Measurements from ENCODE around the gene SRD5A3. TPM values are rescaled to one million over a fixed set of nuclear protein-coding genes. Genes with fewer than 3 reads are reported as not detected.

Gene SRD5A3
- total and polyA plus RNA-seq, 4 donors: 5.2 to 18.2 (median 9.5) TPM

GRCh38 chr4:55308071-55308470, 38.0 kb upstream of the SRD5A3 start:
- Histone ChIP-seq H3K9ac (ENCODE audit: low read depth in 1 of 2, low read length in 2 of 2) (no peak overlapping the region), H3K9me3 (ENCODE audit: control insufficient read depth in 4 of 4, low read length in 3 of 4) (no peaks in the 10 kb centered on the region), H3K36me3 (ENCODE audit: control insufficient read depth in 4 of 4, insufficient read depth in 3 of 4, low read depth in 1 of 4, low read length in 3 of 4) (no peaks in the 10 kb centered on the region), H3K4me3 (ENCODE audit: low read depth in 1 of 3, low read length in 3 of 3) (no peak overlapping the region), H3K27me3 (ENCODE audit: control insufficient read depth in 4 of 4, insufficient read depth in 4 of 4, low read length in 3 of 4) (no peaks in the 10 kb centered on the region), H3K4me1 (ENCODE audit: control insufficient read depth in 4 of 4, insufficient read depth in 4 of 4, low read length in 3 of 4) (no peaks in the 10 kb centered on the region), H3K27ac (ENCODE audit: low read depth in 1 of 2, low read length in 2 of 2) (no peak overlapping the region)
- no peak for DNase-seq (ENCODE audit: low spot score)
- 89% methylated on average over 2 of the region's 2 CpGs for WGBS
- TF ChIP-seq SP1 (IDR thresholded peaks at IDR 0.05) (no peak), RAD21 (IDR thresholded peaks at IDR 0.05) (no peak), TAF1 (conservative IDR thresholded peaks at IDR 0.05) (no peak), RXRA (IDR thresholded peaks at IDR 0.05) (no peak), HNF4G (IDR thresholded peaks at IDR 0.05) (no peak), MAX (IDR thresholded peaks at IDR 0.05) (no peak), EGR1 (IDR thresholded peaks at IDR 0.05; ENCODE audit: low read depth in 2 of 2) (no peak), YY1 (IDR thresholded peaks at IDR 0.05) (no peak), CTCF (IDR thresholded peaks at IDR 0.05; ENCODE audit: low read depth, low read length, missing input control) (no peak), NR2F2 (IDR thresholded peaks at IDR 0.05) (no peak), GABPA (IDR thresholded peaks at IDR 0.05 in 1 of 2, conservative IDR thresholded peaks at IDR 0.05 in 1 of 2) (no peak), JUND (IDR thresholded peaks at IDR 0.05) (no peak), FOXA1 (IDR thresholded peaks at IDR 0.05) (no peak)
- TF ChIP-seq, protein P1, sequence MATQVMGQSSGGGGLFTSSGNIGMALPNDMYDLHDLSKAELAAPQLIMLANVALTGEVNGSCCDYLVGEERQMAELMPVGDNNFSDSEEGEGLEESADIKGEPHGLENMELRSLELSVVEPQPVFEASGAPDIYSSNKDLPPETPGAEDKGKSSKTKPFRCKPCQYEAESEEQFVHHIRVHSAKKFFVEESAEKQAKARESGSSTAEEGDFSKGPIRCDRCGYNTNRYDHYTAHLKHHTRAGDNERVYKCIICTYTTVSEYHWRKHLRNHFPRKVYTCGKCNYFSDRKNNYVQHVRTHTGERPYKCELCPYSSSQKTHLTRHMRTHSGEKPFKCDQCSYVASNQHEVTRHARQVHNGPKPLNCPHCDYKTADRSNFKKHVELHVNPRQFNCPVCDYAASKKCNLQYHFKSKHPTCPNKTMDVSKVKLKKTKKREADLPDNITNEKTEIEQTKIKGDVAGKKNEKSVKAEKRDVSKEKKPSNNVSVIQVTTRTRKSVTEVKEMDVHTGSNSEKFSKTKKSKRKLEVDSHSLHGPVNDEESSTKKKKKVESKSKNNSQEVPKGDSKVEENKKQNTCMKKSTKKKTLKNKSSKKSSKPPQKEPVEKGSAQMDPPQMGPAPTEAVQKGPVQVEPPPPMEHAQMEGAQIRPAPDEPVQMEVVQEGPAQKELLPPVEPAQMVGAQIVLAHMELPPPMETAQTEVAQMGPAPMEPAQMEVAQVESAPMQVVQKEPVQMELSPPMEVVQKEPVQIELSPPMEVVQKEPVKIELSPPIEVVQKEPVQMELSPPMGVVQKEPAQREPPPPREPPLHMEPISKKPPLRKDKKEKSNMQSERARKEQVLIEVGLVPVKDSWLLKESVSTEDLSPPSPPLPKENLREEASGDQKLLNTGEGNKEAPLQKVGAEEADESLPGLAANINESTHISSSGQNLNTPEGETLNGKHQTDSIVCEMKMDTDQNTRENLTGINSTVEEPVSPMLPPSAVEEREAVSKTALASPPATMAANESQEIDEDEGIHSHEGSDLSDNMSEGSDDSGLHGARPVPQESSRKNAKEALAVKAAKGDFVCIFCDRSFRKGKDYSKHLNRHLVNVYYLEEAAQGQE (IDR thresholded peaks at IDR 0.05): no peak
- TF ChIP-seq, protein P2, sequence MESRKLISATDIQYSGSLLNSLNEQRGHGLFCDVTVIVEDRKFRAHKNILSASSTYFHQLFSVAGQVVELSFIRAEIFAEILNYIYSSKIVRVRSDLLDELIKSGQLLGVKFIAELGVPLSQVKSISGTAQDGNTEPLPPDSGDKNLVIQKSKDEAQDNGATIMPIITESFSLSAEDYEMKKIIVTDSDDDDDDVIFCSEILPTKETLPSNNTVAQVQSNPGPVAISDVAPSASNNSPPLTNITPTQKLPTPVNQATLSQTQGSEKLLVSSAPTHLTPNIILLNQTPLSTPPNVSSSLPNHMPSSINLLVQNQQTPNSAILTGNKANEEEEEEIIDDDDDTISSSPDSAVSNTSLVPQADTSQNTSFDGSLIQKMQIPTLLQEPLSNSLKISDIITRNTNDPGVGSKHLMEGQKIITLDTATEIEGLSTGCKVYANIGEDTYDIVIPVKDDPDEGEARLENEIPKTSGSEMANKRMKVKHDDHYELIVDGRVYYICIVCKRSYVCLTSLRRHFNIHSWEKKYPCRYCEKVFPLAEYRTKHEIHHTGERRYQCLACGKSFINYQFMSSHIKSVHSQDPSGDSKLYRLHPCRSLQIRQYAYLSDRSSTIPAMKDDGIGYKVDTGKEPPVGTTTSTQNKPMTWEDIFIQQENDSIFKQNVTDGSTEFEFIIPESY (IDR thresholded peaks at IDR 0.05): no peak

- H3K27ac ChIP-seq (ENCODE audit: low read depth in 1 of 2, low read length in 2 of 2): no peak overlapping the region
- 68% methylated on average over 5 of the region's 5 CpGs for WGBS
- DNase-seq (ENCODE audit: low spot score): no peak
- peaks cover 0 to 3% (median 0%) of the 10 kb centered on the region in 4 donors for H3K27me3 ChIP-seq (ENCODE audit: control insufficient read depth in 4 of 4, insufficient read depth in 4 of 4, low read length in 3 of 4)
- H3K4me3 ChIP-seq (ENCODE audit: low read depth in 1 of 3, low read length in 3 of 3): no peak overlapping the region
- H3K9ac ChIP-seq (ENCODE audit: low read depth in 1 of 2, low read length in 2 of 2): no peak overlapping the region
- no peaks in the 10 kb centered on the region for H3K9me3 ChIP-seq (ENCODE audit: control insufficient read depth in 4 of 4, low read length in 3 of 4)
- H3K4me1 ChIP-seq (ENCODE audit: control insufficient read depth in 4 of 4, insufficient read depth in 4 of 4, low read length in 3 of 4): no peaks in the 10 kb centered on the region
- no peaks in the 10 kb centered on the region for H3K36me3 ChIP-seq (ENCODE audit: control insufficient read depth in 4 of 4, insufficient read depth in 3 of 4, low read depth in 1 of 4, low read length in 3 of 4)
- TF ChIP-seq HNF4A (conservative IDR thresholded peaks at IDR 0.05) (no peak), NR2F2 (IDR thresholded peaks at IDR 0.05) (no peak), SP1 (IDR thresholded peaks at IDR 0.05) (no peak), RXRA (IDR thresholded peaks at IDR 0.05) (no peak), ATF3 (IDR thresholded peaks at IDR 0.05) (no peak), TAF1 (conservative IDR thresholded peaks at IDR 0.05) (no peak), FOXA2 (IDR thresholded peaks at IDR 0.05) (no peak)
- TF ChIP-seq, protein P1 (IDR thresholded peaks at IDR 0.05): no peak
- TF ChIP-seq, protein P2 (IDR thresholded peaks at IDR 0.05): no peak
Measured at GRCh38 chr4:55311792-55312488, 34.1 kb upstream of the SRD5A3 start.

All from liver (tissue), 9 donors.